Measurements from ENCODE around the gene SLCO4C1.

GRCh38 chr5:102218159-102218558 lies 77.9 kb downstream of the SLCO4C1 start:
- TF ChIP-seq CTCF (IDR thresholded peaks at IDR 0.05), result no peak
- TF ChIP-seq POLR2A (IDR thresholded peaks at IDR 0.05), result no peak
